DLD1 (cell line): ENCODE measurements around the gene ZCCHC17.
"Not testable (repeated sequence)": the region's sequence is repeated elsewhere in the genome, so short reads cannot be mapped to it uniquely, and the experiment has no call there.

ENCODE experiments used
- in situ Hi-C: cut with HindIII; loops from 2 replicates; pipeline ENCODE4 v1.10.0; 2017; ENCODE audit warnings: low sequenced_read_pairs

ZCCHC17 gene

GRCh38 chr1:31386576-31387243, 89.9 kb downstream of the ZCCHC17 start:
- in situ Hi-C loops: not testable (repeated sequence)

DNA sequence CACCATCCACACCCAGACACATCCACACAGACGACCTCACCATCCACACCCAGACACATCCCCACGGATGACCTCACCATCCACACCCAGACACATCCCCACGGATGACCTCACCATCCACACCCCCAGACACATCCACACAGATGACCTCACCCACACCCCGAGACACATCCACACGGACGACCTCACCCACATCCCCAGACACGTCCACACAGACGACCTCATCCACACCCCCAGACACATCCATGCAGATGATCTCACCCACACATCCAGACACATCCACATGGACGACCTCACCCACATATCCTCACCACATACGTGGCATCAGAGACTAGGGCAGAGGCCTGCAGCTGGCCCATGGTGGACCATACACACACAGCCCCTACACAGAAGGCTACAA, 90.8 kb downstream of the ZCCHC17 start:
- in situ Hi-C loops: no loop called here

GRCh38 chr1:31389616-31390015, 92.8 kb downstream of the ZCCHC17 start:
- in situ Hi-C loops: no loop called here

DNA sequence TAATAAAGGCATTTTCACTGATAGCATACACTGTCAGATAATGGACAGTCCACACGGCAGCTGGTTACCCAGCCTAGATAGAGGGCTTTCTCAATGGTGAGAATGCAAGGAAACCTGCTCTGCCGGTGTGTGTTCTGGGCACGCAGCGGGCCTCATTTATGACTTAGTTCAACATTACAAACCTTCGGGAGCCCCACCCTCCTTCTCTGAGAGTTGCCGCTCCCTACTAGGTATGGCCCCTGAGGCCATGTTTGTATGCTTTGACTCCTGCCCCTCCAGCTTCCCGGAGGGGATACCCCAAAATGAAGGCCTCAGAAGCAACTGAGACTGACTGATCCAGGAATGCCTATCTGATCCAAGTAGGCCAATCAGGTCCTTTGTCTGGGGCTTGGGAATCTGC, 93.2 kb downstream of the ZCCHC17 start:
- in situ Hi-C loops: no loop called here

DNA sequence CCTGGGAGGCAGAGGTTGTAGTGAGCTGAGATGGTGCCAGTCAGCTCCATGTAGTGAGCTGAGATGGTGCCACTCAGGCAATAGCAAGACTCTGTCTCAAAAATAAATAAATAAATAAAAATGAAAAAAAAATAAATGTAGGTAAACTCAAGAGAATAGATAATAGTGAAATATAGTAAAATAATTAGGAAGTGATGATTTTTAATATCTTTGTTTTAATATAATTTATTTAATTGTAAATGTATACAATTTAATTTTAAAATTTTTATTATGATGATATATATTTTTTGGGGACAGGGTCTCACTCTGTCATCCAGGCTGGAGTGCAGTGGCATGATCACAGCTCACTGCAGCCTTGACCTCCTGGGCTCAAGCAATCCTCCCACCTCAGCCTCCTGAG, 96.6 kb downstream of the ZCCHC17 start:
- in situ Hi-C loops: no loop called here

DNA sequence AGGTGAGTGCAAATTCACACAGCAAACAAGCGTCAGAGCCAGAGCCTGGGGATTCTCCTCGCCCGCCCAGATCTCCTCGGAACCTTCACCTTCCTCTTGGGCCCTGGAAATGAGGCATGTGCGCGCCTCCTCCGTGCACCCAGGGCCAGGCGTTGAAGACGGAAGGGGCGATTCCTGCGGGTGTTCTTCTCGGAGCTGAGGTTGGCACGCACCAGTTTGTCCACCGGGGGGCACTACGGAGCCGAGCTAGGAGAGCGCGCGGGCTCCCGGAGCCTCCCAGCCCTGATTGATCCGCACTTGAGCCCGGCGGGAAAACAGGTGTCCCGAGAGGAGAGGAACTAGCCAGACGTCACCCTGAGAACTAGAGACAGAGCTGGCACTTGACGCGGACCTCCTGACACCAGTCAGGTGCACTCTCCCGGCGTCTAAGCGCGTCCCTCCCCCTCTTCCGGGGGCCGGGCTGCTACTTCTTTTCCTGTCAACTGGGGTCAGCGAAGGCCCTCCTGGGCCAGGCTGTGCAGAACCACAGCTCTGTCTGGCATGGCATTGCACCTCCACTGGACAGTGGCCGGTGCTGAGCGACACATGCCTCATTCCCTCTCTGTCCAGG, 97.9 kb downstream of the ZCCHC17 start:
- in situ Hi-C loops: no loop called here

- in situ Hi-C loops: no loop called here
Measured at GRCh38 chr1:31396633-31397351, 100.0 kb downstream of the ZCCHC17 start.

GRCh38 chr1:31397360-31398095, 100.7 kb downstream of the ZCCHC17 start:
- in situ Hi-C loops: no loop called here

DNA sequence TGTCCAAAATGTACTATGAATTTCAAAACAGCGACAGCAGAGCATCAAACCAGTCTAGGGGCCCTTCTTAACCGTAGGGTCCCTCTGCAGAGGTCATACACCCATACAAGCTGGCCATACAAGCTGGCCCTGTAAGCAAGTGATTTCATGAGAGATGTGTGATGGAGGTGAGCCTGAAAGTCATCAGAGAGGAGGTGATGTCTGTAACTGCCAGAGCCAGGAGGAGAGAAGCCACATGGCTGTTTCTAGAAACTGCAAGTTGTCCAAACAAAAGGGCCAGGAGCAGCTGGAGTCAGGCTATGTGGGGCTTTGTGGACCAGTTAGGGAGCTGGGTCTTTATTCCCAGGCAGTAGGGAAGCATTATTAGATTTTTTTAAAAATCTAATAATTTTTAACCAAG, 101.4 kb downstream of the ZCCHC17 start:
- in situ Hi-C loops: no loop called here

- in situ Hi-C loops: no loop called here
Measured at GRCh38 chr1:31399976-31400375, 103.1 kb downstream of the ZCCHC17 start.

- in situ Hi-C loops: no loop called here
Measured at GRCh38 chr1:31400393-31400792, 103.6 kb downstream of the ZCCHC17 start.

DNA sequence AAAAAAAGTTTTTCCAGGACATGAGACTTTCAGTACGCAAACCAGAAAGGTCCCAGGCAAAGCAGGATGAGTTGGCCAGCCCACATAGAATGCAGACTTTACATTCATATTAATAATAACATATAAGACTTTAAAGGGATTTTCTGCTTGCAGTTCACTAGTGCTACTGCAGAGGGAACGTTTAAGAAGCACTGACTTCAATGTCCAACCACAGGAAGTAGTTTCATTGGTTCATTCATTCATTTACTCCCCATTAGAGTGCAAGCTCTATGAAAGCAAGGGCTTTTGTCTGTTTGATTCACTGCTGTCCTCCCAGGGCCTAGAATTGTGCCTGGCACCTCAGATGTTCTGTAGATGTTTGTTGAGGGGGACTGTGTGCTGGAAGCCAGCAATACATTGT, 104.4 kb downstream of the ZCCHC17 start:
- in situ Hi-C loops: no loop called here

DNA sequence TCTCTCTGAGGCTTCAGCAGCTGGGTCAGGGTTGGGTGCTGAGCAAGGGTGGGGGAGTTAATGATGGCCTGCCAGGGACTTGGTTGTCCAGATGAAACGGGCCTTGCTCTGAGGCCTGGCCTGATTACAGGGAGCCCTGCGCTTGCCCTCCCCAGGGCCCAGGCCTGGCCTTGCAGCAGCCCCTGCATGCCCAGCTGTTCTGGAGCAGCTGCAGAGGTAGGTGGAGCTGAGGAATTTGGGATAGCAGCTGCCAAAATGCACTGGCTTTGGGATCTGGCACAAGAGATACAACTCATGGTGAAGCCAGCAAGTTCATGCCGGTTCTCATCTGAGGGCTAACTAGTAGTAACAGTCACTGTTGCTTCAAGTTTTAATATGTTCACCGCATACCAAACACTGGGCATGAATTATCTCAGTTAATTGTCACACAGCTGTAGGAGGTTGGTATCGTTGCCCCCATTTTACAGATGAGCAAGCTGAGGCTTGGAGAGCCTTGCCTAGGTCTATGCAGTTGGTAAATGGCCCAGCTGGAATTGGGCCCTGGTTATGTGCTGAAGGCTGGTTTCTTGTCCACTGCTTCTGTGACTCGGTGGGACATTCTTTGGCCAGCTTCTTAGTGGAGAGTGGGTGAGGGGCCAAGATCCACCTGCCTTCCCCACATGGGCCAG, 108.9 kb downstream of the ZCCHC17 start:
- in situ Hi-C loops: no loop called here

DNA sequence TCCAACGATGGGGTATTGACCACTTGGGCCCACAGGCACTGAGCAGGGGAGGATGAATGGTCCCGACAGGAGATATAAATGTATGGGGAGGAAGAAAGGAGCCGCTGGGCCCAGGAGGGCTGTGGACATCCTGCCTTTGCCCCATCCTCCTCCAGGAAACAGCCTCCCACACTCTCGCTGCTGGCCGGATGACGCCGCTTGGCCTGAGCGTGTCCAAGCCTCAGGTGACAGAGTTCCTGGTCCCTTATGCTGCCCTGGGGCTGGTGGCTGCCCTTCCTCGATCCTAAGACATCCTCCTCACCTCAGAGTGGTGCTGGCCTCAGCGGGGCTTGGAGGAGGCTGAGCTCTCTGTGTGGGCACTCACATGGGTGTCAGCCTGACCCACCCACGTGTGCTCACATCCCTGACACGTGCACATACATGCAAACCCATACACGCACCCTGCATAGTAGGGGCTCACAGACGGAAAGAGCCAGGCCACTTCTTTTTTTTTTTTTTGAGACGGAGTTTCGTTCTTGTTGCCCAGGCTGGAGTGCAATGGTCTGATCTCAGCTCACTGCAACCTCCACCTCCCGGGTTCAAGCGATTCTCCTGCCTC, 110.3 kb downstream of the ZCCHC17 start:
- in situ Hi-C loops: no loop called here

GRCh38 chr1:31408788-31409318, 112.0 kb downstream of the ZCCHC17 start:
- in situ Hi-C loops: no loop called here

- in situ Hi-C loops: no loop called here
Measured at GRCh38 chr1:31409946-31410858, 113.4 kb downstream of the ZCCHC17 start.

- in situ Hi-C loops: no loop called here
Measured at GRCh38 chr1:31410871-31411270, 114.0 kb downstream of the ZCCHC17 start.

DNA sequence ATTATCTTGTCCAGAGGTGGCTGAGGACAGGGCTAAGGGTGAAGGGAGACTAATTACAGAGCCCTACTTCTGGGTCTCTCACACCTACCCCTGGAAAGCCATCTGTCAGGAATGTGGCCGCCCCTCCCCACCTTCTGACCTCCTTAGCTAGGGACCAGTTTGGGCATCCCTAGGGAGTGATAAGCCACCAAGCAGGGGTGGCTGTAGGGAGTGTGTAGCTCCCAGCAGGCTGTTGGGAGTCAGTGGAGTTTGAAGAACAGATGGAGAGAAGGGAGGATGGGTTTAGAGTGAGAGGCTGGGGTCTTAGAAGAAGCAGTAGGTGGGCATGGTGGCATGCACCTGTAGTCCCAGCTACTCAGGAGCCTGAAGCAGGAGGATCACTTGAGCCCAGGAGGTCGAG, 115.4 kb downstream of the ZCCHC17 start:
- in situ Hi-C loops: no loop called here

DNA sequence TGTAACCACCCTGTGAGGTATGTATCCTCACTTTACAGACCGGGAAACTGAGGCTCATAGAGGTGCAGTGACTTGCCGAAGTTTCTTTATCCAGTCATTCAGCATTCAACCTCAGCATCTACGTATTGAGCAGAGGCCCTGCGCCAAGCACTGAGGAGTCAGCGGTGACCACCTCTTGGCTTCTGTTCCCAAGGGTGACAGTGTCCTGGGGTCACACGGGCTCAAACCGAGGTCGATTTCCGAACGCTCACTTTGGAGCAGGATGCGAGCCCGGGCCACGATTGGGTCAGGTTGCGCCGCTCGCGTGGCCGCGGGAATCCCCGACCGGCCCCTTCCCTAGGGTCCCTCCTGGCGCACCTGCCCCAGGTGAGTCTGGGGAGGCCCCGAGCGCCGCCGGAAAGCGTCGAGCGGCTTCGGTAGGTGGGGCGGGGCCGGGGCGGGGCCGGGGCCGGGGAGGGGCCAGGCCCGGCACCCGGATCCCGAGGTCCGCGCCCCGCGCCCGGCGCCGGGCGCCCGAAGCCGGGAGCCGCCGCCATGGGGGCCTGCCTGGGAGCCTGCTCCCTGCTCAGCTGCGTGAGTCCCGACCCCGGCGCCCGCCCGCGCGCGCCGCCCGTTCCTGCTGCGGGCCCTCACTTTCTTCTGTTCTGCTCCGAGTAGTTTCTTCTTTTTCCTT, 116.0 kb downstream of the ZCCHC17 start, which contains the start of gene SERINC2:
Gene SERINC2 (plus strand): TSS at position 482 of the 673 bp plus-strand sequence. CDS start 53 bp downstream, at position 535.
- in situ Hi-C loops: no loop called here
